Measurements from ENCODE around the gene ZNF655. TPM values are rescaled to one million over a fixed set of nuclear protein-coding genes. Genes with fewer than 3 reads are reported as not detected.
A peak's percentile ranks its signal among the peaks of the same experiment; 100 is the strongest.
"Not testable (repeated sequence)": the region's sequence is repeated elsewhere in the genome, so short reads cannot be mapped to it uniquely, and the experiment has no call there.

The ZNF655 gene
- total RNA-seq, 1 experiment from 2014 or later: not detected

DNA sequence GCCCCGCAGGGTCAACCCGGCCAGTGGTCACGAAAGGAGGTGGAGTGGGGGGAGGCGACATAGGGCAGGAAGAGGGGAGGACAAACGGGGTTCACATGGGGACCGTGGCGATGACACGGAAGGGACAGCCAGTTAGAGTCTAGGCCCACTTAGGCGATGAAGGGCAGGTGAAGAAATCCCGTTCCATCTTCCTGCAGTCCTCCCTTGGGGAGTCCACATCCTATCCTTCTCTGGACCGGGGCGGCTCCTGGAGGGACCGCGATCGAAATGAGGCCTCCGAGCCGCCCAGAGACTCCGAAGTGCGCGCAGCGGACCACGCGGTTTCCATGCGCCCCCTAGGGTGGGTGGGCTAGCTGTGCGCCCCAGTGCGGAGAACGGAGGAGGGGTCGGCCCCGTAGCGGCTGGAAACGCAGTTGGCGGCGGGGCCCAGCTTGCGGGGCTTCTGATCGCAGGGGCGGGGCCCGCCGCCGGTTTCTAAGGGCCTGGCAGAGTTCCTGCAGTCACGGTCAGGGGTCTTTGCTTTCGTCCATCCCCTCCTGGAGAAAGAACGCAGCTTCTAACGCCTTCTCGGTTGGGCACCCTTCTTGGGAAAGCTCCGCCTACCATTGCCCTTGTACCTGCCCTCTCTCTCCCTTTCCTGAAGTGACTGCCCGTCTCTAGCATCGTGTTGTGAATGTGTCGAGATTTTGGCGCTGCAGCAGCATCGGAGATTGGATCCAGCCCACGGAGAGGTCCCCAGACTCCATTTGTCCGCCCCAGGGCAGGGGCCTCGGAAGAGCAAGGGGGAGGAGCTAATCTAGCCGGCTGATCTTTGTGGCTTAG lies 21.7 kb downstream of the ZNF655 start:
- intact Hi-C loops (cut with micrococcal nuclease; ENCODE audit: unreplicated experiment): no loop called here
- no peaks in the 10 kb centered on the region for H3K9me3 Mint-ChIP-seq (ENCODE audit: low read depth, unreplicated experiment)
- CTCF ChIA-PET: interaction anchor here (0.8 to 1.6 kb wide), 2 partner anchors 55 to 75 kb away, joined by 3 to 5 read pairs; partner anchors contain the start of gene ZKSCAN5
- no peak overlapping the region for H3K27ac Mint-ChIP-seq (ENCODE audit: unreplicated experiment)
- BruUV-seq (replicated peaks): no TSS peak
- peak overlapping the region; percentile 61 for H3K4me3 Mint-ChIP-seq (ENCODE audit: low read depth, unreplicated experiment)
- peaks cover 38% of the 10 kb centered on the region for H3K27me3 Mint-ChIP-seq (ENCODE audit: unreplicated experiment)
- H3K36me3 Mint-ChIP-seq (ENCODE audit: insufficient read depth, unreplicated experiment): no peaks in the 10 kb centered on the region
- DNase-seq: peak; percentile 46
- TF ChIP-seq, protein P1, sequence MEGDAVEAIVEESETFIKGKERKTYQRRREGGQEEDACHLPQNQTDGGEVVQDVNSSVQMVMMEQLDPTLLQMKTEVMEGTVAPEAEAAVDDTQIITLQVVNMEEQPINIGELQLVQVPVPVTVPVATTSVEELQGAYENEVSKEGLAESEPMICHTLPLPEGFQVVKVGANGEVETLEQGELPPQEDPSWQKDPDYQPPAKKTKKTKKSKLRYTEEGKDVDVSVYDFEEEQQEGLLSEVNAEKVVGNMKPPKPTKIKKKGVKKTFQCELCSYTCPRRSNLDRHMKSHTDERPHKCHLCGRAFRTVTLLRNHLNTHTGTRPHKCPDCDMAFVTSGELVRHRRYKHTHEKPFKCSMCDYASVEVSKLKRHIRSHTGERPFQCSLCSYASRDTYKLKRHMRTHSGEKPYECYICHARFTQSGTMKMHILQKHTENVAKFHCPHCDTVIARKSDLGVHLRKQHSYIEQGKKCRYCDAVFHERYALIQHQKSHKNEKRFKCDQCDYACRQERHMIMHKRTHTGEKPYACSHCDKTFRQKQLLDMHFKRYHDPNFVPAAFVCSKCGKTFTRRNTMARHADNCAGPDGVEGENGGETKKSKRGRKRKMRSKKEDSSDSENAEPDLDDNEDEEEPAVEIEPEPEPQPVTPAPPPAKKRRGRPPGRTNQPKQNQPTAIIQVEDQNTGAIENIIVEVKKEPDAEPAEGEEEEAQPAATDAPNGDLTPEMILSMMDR (IDR thresholded peaks at IDR 0.05; ENCODE audit: unreplicated experiment): peak; percentile 18
- H3K4me1 Mint-ChIP-seq (ENCODE audit: low read depth, unreplicated experiment): no peaks in the 10 kb centered on the region

DNA sequence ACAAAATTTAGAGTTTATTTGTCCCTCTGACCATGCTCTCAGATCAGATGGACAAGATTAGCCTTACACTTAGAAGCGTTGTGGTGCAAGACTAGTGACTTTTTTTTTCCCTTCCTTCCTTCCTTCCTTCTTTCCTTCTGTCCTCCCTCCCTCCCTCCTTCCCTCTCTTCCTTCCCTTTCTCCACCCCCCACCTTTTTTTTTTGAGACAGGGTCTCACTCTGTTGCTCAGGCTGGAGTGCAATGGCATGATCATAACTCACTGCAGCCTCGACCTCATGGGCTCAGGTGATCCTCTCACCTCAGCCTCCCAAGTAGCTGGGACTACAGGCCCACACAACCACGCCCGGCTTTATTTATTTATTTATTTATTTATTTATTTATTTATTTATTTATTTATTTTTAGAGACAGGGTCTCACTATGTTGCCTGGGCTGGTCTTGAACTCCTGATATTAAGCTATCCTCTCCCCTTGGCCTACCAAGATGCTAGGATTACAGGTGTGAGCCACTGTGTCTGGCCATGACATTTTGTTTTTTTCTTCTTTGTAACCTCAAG lies 22.4 kb downstream of the ZNF655 start:
- intact Hi-C loops (cut with micrococcal nuclease; ENCODE audit: unreplicated experiment); BruUV-seq (replicated peaks); DNase-seq; H3K9me3 Mint-ChIP-seq (ENCODE audit: low read depth, unreplicated experiment); H3K27ac Mint-ChIP-seq (ENCODE audit: unreplicated experiment); H3K4me1 Mint-ChIP-seq (ENCODE audit: low read depth, unreplicated experiment); H3K36me3 Mint-ChIP-seq (ENCODE audit: insufficient read depth, unreplicated experiment): not testable (repeated sequence)
- peaks cover 42% of the 10 kb centered on the region for H3K27me3 Mint-ChIP-seq (ENCODE audit: unreplicated experiment)
- CTCF ChIA-PET: interaction anchor here (0.8 to 1.6 kb wide), 2 partner anchors 55 to 76 kb away, joined by 3 to 5 read pairs; partner anchors contain the start of gene ZKSCAN5
- peak overlapping the region; percentile 61 for H3K4me3 Mint-ChIP-seq (ENCODE audit: low read depth, unreplicated experiment)

DNA sequence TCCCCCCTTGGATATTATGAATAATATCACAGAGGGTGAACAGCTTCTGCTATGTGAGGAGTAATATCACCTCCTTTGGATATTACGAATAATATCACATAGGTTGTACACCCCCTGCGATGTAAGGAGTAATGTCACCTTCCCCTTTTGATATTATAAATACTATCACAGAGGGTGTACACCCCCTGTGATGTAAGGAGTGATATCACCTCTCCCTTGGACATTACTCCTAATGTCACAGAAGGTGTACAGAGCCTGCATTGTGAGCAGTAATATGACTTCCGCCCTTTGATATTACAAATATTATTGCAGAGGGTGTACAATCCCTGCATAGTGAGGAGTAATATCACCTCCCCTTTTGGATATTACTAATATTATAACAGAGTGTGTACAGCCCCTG lies 30.4 kb downstream of the ZNF655 start:
- Mint-ChIP-seq H3K9me3 (ENCODE audit: low read depth, unreplicated experiment) (no peaks in the 10 kb centered on the region), H3K27me3 (ENCODE audit: unreplicated experiment) (peaks cover 34% of the 10 kb centered on the region), H3K27ac (ENCODE audit: unreplicated experiment) (no peak overlapping the region), H3K4me3 (ENCODE audit: low read depth, unreplicated experiment) (no peak overlapping the region), H3K36me3 (ENCODE audit: insufficient read depth, unreplicated experiment) (no peaks in the 10 kb centered on the region), H3K4me1 (ENCODE audit: low read depth, unreplicated experiment) (no peaks in the 10 kb centered on the region)
- CTCF ChIA-PET: no interaction called here
- no TSS peak for BruUV-seq (replicated peaks)
- no peak for DNase-seq
- intact Hi-C loops (cut with micrococcal nuclease; ENCODE audit: unreplicated experiment): no loop called here
- TF ChIP-seq, protein P1 (IDR thresholded peaks at IDR 0.05; ENCODE audit: unreplicated experiment): no peak

DNA sequence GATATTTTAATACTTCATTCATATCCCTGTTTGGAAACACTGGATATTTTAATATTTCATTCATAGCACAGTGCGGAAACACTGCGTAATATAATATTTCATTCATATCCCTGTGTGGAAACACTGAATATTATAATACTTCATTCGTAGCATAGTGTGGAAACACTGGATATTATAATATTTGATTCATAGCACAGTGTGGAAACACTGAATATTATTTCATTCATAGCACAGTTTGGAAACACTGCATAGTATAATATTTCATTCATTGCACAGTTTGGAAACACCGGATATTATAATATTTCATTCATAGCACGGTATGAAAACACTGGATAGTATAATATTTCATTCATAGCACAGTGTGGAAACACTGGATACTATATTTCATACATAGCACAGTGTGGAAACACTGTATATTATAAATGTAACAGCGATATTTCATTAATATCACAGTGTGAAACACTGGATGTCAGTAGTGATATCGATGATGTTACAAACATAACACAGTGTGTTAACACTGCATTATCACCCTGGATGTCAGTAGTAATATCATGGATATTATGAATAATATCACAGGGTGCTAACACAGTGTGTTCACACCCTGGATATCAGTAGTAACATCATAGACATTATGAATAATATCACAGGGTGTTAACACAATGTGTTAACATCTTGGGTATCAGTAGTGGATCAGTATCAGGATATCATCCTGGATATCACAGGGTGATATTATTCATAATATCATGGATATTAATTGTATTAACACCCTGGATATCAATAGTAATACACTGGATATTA lies 36.7 kb downstream of the ZNF655 start:
- Mint-ChIP-seq H3K36me3 (ENCODE audit: insufficient read depth, unreplicated experiment) (no peaks in the 10 kb centered on the region), H3K9me3 (ENCODE audit: low read depth, unreplicated experiment) (no peaks in the 10 kb centered on the region), H3K4me1 (ENCODE audit: low read depth, unreplicated experiment) (no peaks in the 10 kb centered on the region), H3K27ac (ENCODE audit: unreplicated experiment) (no peak overlapping the region), H3K4me3 (ENCODE audit: low read depth, unreplicated experiment) (no peak overlapping the region), H3K27me3 (ENCODE audit: unreplicated experiment) (peaks cover 5% of the 10 kb centered on the region)
- DNase-seq: no peak
- no TSS peak for BruUV-seq (replicated peaks)
- CTCF ChIA-PET: no interaction called here
- intact Hi-C loops (cut with micrococcal nuclease; ENCODE audit: unreplicated experiment): no loop called here
- TF ChIP-seq, protein P1 (IDR thresholded peaks at IDR 0.05; ENCODE audit: unreplicated experiment): no peak

Measured in Calu3 (cell line).